NT2/D1 (cell line): ENCODE results near the gene ABHD3.
"Not testable (repeated sequence)": the region's sequence is repeated elsewhere in the genome, so short reads cannot be mapped to it uniquely, and the experiment has no call there.

ENCODE experiments used
- DNase-seq: peaks from one replicate; pipeline ENCODE4 v3.0.0-alpha.2; 2011; ENCODE audit warnings: low read depth, low spot score
- H3K27me3 ChIP-seq: 2 replicates; pipeline ENCODE4 v1.6.0; 2011; ENCODE audit warnings: mild to moderate bottlenecking; ENCODE audit not compliant: insufficient read length, insufficient read depth
- H3K36me3 ChIP-seq: 2 replicates; pipeline ENCODE4 v1.6.1; 2011; ENCODE audit warnings: mild to moderate bottlenecking, low read length, mixed read lengths; ENCODE audit not compliant: insufficient read depth, insufficient read length
- H3K4me1 ChIP-seq: 2 replicates; pipeline ENCODE4 v1.5.1; 2011; ENCODE audit not compliant: insufficient read depth, insufficient read length
- H3K4me3 ChIP-seq: 2 replicates; pipeline ENCODE4 v1.5.1; 2011; ENCODE audit warnings: low read depth; ENCODE audit not compliant: insufficient read length
- H3K9ac ChIP-seq: 2 replicates; pipeline ENCODE4 v1.6.0; 2011; ENCODE audit warnings: low read depth; ENCODE audit not compliant: insufficient read length
- H3K9me3 ChIP-seq: 2 replicates; pipeline ENCODE4 v1.5.1; 2011; ENCODE audit warnings: mild to moderate bottlenecking, low read length; ENCODE audit not compliant: insufficient read depth
- SUZ12 ChIP-seq: IDR thresholded peaks from 2 replicates; pipeline ENCODE4 v1.6.1; 2011; ENCODE audit not compliant: insufficient read length, insufficient read depth; ENCODE audit errors: extremely low read depth
- YY1 ChIP-seq: IDR thresholded peaks from 2 replicates; pipeline ENCODE4 v1.6.1; 2011; ENCODE audit not compliant: insufficient read length, insufficient read depth
- ZNF274 ChIP-seq: IDR thresholded peaks from 2 replicates; pipeline ENCODE4 v1.6.1; 2011; ENCODE audit warnings: mild to moderate bottlenecking, low read depth, low read length

The ABHD3 gene

GRCh38 chr18:21741562-21742314, 37.2 kb upstream of the ABHD3 start:
- no peaks in the 10 kb centered on the region for H3K9me3 ChIP-seq
- peak overlapping the region; percentile 92 for H3K9ac ChIP-seq
- peak overlapping the region; percentile 89 for H3K4me3 ChIP-seq
- H3K27me3 ChIP-seq = no peaks in the 10 kb centered on the region
- peaks cover 3% of the 10 kb centered on the region for H3K4me1 ChIP-seq
- TF ChIP-seq SUZ12 (no peak), ZNF274 (no peak), YY1 (no peak)
- no peak for DNase-seq
- H3K36me3 ChIP-seq = no peaks in the 10 kb centered on the region

DNA sequence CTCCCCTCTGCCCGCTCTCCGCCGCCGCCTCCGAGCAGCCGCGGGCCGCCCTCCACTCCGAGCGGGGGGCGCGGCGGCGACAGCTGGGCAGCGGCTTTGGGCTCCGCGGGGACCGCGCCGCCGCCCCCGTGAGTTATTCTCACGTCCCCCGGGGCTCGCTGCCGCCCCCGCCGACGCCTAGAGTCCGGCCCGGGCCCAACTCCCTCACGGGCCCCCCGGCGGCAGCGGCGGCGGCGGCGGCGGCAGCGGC, 36.7 kb upstream of the ABHD3 start:
- Histone ChIP-seq H3K36me3 (no peaks in the 10 kb centered on the region), H3K4me3 (peak overlapping the region; percentile 89), H3K4me1 (peaks cover 3% of the 10 kb centered on the region), H3K9ac (peak overlapping the region; percentile 92), H3K9me3 (no peaks in the 10 kb centered on the region), H3K27me3 (no peaks in the 10 kb centered on the region)
- TF ChIP-seq YY1 (no peak), SUZ12 (no peak), ZNF274 (no peak)
- no peak for DNase-seq

GRCh38 chr18:21740538-21741311, 36.2 kb upstream of the ABHD3 start, which contains the start of gene MIB1:
Gene MIB1 (plus strand): TSS chr18:21740792. CDS start chr18:21741584, 792 bp downstream.
- peak; percentile 92 for DNase-seq
- Histone ChIP-seq H3K4me1 (peaks cover 4% of the 10 kb centered on the region), H3K4me3 (peak within 1 kb of the TSS; percentile 89), H3K27me3 (no peaks in the 10 kb centered on the region), H3K9me3 (no peaks in the 10 kb centered on the region), H3K36me3 (no peaks in the 10 kb centered on the region), H3K9ac (peak within 1 kb of the TSS; percentile 92)
- TF ChIP-seq ZNF274 (no peak), SUZ12 (no peak), YY1 (no peak)

DNA sequence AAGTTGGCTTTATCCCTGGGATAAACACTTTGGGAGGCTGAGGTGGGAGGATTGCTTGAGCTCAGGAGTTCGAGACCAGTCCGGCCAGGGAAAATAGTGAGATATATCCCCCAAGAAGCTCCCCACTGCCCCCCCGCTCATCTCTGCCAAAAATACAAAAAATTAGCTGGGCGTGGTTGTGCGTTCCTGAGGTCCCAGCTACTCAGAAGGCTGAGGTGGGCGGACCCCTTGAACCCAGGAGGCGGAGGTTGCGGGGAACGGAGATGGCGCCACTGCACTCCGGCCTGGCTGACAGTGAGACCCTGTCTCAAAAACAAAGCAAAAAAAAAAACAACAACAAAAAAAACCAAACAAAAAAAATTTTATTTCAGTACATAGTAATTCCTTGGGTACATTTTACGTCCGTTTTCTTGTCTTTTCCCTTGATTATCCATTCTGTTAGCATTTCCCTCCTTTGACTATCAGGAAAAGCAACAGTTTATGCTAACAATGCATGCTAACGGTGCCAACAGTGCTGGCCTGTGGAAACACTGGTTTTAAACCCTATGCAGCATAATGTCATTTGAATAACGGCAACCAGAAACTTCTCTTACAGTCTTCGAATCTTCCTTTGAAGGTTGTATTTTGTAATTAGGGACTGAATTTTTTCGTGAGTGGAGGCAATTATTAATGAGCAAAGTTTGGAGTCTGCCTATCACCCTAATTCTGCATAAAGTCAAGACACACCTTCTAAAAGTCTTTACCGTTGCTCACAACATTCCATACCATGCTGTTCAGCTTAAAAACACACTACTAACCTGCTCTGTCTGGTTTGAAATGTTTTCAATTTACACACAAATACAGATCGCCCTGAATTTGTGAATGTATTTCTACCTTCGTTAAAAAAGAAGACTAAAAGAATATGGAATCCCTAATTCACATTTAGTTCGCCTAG, 35.3 kb upstream of the ABHD3 start:
- H3K9me3 ChIP-seq = no peaks in the 10 kb centered on the region
- H3K4me3 ChIP-seq = no peak overlapping the region
- H3K9ac ChIP-seq = peak overlapping the region; percentile 42
- no peaks in the 10 kb centered on the region for H3K27me3 ChIP-seq
- peaks cover 7% of the 10 kb centered on the region for H3K4me1 ChIP-seq
- TF ChIP-seq YY1 (no peak), SUZ12 (no peak), ZNF274 (no peak)
- no peaks in the 10 kb centered on the region for H3K36me3 ChIP-seq
- no peak for DNase-seq

DNA sequence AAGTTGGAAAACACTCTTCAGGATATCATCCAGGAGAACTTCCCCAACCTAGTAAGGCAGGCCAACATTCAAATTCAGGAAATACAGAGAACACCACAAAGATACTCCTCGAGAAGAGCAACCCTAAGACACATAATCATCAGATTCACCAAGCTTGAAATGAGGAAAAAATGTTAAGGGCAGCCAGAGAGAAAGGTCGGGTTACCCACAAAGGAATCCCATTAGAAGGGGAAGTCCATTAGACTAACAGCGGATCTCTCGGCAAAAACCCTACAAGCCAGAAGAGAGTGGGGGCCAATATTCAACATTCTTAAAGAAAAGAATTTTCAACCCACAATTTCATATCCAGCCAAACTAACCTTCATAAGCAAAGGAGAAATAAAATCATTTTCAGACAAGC, 32.4 kb upstream of the ABHD3 start:
- H3K27me3 ChIP-seq, H3K9ac ChIP-seq, DNase-seq, H3K36me3 ChIP-seq, H3K4me3 ChIP-seq, H3K9me3 ChIP-seq, H3K4me1 ChIP-seq: not testable (repeated sequence)

DNA sequence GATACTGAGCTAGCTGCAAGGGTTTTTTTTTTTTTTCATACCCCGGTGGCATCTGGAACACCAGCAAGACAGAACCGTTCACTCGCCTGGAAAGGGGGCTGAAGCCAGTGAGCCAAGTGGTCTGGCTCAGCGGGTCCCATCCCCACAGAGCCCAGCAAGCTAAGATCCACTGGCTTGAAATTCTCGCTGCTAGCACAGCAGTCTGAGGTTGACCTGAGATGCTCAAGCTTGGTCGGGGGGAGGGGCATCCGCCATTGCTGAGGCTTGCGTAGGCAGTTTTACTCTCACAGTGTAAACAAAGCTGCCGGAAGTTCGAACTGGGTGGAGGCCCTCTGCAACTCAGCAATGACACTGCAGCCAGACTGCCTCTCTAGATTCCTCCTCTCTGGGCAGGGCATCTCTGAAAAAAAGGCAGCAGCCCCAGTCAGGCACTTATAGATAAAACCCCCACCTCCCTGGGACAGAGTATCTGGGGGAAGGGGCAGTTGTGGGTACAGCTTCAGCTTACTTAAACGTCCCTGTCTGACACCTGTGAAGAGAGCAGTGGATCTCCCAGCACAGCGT, 31.0 kb upstream of the ABHD3 start:
- TF ChIP-seq ZNF274 (no peak), SUZ12 (no peak), YY1 (peak; percentile 35)
- DNase-seq = peak; percentile 57
- H3K4me3 ChIP-seq = no peak overlapping the region
- no peaks in the 10 kb centered on the region for H3K36me3 ChIP-seq
- no peaks in the 10 kb centered on the region for H3K27me3 ChIP-seq
- peak overlapping the region; percentile 32 for H3K9ac ChIP-seq
- no peaks in the 10 kb centered on the region for H3K9me3 ChIP-seq
- H3K4me1 ChIP-seq = peaks cover 7% of the 10 kb centered on the region
